ENCODE measurements around the gene APOC3.
A peak's percentile ranks its signal among the peaks of the same experiment; 100 is the strongest.
"Not testable (repeated sequence)": the region's sequence is repeated elsewhere in the genome, so short reads cannot be mapped to it uniquely, and the experiment has no call there.

Gene APOC3

DNA sequence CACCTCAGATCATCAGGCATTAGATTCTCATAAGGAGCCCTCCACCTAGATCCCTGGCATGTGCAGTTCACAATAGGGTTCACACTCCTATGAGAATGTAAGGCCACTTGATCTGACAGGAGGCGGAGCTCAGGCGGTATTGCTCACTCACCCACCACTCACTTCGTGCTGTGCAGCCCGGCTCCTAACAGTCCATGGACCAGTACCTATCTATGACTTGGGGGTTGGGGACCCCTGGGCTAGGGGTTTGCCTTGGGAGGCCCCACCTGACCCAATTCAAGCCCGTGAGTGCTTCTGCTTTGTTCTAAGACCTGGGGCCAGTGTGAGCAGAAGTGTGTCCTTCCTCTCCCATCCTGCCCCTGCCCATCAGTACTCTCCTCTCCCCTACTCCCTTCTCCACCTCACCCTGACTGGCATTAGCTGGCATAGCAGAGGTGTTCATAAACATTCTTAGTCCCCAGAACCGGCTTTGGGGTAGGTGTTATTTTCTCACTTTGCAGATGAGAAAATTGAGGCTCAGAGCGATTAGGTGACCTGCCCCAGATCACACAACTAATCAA is 2.2 kb downstream of the APOC3 start:
- DNase-seq (ENCODE audit: low spot score): no peak

DNA sequence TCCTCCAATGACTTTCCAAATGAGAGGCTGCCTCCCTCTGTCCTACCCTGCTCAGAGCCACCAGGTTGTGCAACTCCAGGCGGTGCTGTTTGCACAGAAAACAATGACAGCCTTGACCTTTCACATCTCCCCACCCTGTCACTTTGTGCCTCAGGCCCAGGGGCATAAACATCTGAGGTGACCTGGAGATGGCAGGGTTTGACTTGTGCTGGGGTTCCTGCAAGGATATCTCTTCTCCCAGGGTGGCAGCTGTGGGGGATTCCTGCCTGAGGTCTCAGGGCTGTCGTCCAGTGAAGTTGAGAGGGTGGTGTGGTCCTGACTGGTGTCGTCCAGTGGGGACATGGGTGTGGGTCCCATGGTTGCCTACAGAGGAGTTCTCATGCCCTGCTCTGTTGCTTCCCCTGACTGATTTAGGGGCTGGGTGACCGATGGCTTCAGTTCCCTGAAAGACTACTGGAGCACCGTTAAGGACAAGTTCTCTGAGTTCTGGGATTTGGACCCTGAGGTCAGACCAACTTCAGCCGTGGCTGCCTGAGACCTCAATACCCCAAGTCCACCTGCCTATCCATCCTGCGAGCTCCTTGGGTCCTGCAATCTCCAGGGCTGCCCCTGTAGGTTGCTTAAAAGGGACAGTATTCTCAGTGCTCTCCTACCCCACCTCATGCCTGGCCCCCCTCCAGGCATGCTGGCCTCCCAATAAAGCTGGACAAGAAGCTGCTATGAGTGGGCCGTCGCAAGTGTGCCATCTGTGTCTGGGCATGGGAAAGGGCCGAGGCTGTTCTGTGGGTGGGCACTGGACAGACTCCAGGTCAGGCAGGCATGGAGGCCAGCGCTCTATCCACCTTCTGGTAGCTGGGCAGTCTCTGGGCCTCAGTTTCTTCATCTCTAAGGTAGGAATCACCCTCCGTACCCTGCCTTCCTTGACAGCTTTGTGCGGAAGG is 2.9 kb downstream of the APOC3 start:
- no peak for DNase-seq (ENCODE audit: low spot score)

DNA sequence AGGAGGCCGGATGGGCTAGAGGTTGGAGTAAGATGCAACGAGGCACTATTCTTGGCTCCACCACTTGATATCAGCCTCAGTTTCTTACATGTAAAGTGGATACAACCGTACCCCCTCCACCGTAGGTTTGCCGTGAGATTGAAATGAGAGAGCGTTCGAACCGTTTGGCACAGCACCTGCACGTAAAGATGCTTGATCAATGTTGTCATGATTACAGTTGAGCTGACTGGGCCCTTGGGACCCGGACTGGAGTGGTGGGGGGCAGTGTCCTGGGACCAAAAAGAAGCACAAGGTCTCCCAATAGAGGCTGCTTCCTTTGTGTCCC is 3.7 kb downstream of the APOC3 start:
- no peak for DNase-seq (ENCODE audit: low spot score)

DNA sequence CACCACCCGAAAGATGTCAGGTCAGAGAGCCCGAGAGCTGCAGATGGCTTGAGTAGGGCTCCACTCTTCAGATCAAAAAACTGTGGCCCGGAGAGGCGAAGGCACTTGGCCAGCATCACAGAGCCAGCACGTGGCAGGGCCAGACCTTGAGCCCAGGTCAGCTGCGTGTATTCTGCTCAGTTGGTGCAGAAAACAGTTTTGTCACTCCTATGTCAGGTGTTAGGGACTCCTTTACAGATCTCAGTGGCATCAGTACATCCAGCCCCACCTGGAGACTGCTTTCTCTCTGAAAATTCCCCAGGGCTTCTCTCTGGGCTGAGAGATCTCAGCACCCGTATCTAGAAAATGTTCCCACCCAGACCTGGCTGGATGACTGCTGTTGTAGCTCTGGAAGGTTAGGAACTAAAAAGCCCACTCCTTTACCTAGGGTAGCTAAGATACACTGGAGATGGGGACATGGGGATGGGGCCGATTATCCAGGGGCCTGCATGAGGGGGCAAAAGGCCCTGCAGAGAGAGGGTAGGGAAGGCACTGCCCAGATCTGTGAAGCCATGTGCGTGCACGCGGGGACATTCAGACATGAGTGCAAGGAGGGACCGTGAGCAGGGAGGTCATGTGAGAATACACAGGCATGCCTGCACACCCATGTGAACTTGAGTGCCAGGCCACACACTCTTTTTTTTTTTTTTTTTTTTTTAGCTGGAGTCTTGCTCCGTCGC is 4.3 kb downstream of the APOC3 start:
- no peak for DNase-seq (ENCODE audit: low spot score)

- DNase-seq (ENCODE audit: low spot score): not testable (repeated sequence)
Measured at GRCh38 chr11:116834535-116835041, 4.9 kb downstream of the APOC3 start.

DNA sequence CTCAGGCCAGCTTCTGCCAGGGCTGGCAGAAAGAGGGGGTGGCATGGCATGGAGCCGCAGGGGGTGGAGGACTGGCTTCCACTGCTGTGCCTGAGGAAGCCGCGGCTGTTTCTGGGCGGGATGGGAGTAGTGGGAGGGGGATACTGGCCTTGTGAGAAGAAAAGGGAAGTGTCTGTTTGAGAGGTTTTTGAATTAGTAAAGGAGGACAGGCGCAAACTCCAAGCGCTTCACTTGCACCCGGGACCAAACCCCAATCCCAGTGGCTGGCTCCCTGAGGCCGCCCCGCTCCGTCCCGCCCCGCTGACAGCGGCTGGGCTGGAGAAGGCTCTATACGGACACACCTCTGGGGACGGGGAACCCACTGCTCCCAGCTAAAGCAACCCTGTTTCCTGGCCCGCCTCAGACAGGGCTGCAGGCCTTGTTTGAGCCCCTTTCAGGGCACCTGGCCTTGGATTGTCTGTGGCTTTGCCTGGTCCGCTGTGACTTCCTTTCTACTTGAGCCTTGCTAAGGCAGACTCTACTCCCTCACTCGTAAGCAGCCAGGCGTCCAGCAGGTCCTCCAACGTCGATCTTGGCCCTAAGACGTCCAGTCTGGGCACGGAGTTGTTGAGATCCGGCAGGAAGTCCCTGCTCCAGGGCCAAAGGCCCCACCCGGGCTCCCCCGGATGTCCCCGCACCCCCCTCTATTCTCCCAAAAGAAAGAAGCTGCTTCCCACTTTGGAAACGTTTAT is 5.5 kb downstream of the APOC3 start:
- DNase-seq (ENCODE audit: low spot score): no peak

DNA sequence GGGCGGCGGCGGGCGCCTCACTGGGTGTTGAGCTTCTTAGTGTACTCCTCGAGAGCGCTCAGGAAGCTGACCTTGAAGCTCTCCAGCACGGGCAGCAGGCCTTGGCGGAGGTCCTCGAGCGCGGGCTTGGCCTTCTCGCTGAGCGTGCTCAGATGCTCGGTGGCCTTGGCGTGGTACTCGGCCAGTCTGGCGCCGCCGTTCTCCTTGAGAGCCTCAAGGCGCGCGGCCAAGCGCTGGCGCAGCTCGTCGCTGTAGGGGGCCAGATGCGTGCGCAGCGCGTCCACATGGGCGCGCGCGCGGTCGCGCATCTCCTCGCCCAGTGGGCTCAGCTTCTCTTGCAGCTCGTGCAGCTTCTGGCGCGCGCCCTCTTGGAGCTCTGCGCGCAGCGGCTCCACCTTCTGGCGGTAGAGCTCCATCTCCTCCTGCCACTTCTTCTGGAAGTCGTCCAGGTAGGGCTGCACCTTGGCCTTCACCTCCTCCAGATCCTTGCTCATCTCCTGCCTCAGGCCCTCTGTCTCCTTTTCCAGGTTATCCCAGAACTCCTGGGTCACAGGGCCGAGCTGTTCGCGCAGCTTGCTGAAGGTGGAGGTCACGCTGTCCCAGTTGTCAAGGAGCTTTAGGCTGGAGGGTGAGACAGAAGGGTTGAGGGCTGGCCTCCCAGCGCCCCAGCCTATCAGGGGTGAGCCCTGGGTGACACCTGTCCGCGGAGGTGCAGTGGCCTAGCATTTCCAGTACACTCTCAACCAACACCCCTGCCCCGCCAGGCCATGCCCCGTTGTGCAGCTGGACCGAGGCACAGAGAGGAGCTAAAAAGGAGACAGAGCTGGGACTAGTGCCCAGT is 6.3 kb downstream of the APOC3 start:
- peak; percentile 98 for DNase-seq (ENCODE audit: low spot score)

DNA sequence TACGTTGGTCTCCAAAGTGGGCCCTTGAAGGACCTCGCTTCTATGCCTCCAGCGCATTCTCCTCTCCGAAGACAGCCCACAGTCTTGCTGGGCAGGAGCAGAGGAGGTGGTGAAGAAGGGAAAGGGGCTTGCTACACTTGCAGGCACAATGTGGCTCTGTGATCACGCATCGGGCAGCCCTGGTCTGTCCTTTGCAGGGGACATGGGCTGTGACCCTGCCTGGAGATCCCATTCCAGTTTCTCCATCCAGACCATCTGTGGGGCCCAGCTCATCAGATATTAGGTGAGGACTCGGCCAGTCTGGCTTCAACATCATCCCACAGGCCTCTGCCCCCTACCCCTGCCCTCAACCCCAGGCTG is 6.9 kb downstream of the APOC3 start:
- DNase-seq (ENCODE audit: low spot score): no peak

- no peak for DNase-seq (ENCODE audit: low spot score)
Measured at GRCh38 chr11:116837231-116838091, 7.8 kb downstream of the APOC3 start, which contains the start of gene APOA1. TSS of gene APOA1 (minus strand) at chr11:116837622. CDS start at chr11:116837387, 235 bp downstream.

DNA sequence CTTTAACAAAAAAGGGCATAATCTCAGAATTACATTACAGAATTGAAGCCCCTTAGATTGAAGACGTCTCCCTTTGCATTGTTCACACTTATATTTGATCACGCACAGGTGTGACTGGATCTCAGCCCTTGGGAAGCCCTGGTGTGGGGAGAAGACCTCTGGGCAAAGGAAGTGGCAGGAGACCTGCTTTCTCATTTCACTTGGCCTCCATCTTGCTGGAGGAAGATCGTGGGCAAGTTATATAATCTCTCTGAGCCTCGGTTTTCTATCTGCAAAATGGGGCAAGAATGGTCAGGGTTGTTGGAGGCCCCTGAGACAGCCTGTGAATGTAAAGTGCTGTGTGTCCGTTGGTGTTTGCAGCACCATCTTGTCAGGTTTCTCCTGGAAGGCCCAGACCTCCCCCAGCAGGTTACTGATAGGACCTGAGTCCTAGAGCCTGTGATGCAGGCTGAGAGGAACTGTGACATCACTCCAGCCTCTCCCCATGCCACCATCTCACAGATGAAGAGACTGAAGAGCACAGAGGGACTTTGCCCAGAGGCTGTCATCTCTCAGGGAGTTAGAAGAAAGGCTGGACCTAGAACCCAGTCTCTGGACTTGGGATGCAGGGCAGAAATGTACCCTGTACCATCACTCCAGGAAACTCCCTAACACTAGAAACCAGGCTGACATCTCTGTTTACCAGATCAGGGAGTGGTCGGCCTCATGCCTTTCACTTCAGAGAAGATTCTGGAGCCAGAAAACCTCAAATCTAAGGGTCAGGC is 8.8 kb downstream of the APOC3 start:
- DNase-seq (ENCODE audit: low spot score): no peak

- DNase-seq (ENCODE audit: low spot score): peak; percentile 47
Measured at GRCh38 chr11:116840224-116840745, 10.6 kb downstream of the APOC3 start.

DNA sequence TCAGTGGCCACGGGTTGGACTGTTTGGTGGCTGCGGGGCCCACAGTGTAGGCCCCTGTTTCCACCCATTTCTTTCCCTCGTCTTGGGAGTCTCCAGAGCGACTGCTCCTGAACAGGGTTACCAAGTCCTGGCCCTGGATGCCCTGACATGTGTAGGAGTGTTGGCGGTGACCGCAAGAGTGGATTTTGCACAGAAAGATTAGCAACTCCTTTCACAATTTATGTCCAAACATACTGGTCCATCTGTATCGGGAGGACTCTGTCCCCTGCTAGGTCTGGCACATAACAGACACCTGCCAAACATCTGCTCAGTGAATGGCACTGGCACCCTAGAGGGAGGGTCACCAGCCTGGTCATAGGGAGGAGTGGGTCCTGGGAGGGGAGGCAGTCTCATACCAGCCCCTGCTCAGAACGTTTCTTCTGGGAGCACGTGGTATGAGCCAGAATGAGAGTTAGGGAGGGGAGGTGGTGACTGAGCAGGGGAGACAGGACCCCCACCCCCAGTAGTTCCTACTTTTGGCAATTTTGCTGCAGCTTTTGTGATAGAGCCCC is 11.1 kb downstream of the APOC3 start:
- DNase-seq (ENCODE audit: low spot score): no peak

DNA sequence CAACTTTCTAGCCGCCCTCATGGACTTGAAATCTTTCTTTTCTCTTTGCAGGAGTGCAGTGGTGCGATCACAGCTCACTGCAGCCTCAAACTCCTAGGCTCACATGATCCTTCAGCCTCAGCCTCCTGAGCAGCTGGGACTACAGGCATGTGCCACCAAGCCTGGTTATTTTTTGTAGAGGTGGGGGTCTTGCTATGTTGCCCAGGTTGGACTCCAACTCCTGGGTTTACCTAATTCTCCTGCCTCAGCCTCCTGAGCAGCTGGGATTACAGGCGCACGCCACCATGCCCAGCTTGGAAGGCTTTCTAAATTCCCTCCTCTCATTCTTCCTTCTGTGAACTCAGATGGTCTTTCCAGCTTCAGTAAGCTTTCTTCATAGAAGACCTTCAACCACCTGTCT is 12.4 kb downstream of the APOC3 start:
- no peak for DNase-seq (ENCODE audit: low spot score)

DNA sequence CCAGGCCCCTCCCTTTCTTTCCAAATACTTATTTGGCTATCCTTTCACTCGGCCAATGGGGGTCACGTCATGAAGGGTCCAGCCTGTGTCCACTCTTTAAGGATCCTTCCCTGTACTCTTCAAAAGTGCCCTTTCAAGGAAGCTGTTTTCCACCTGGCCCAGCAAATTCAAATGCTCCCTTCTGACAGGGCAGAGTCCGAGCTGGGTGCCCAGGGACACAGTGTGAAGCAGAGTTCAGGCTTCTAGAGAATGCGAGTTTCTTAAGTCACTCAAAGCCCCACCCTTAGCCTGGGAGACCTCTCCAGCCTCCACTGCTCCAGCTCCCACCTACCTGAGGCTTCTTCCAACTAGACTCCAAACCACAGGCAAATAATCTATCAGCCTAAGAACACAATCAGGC is 13.2 kb downstream of the APOC3 start:
- DNase-seq (ENCODE audit: low spot score): no peak

- DNase-seq (ENCODE audit: low spot score): no peak
Measured at GRCh38 chr11:116843661-116844060, 14.0 kb downstream of the APOC3 start.

GRCh38 chr11:116844722-116845121 is 15.0 kb downstream of the APOC3 start:
- no peak for DNase-seq (ENCODE audit: low spot score)

DNA sequence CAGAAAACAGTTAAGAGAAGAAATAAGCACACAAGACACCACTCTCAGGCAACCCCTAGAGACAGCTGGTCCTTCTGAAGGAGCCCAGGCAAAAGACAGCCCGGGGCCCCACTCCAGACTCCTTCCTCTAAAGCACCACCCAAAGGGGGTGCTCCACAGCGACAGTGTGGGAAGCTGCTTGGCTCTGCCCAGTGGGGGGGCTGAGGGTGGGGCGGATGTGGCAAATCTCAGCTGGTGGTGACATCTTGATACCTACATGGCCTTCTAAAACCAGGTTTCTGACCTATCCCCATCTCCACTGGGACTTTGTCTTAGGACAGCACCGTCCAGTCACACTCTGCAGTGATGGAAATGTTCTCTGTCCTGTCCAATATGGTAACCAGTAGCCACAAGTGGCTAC is 17.9 kb downstream of the APOC3 start:
- no peak for DNase-seq (ENCODE audit: low spot score)

GRCh38 chr11:116849060-116849459 is 19.4 kb downstream of the APOC3 start:
- no peak for DNase-seq (ENCODE audit: low spot score)

DNA sequence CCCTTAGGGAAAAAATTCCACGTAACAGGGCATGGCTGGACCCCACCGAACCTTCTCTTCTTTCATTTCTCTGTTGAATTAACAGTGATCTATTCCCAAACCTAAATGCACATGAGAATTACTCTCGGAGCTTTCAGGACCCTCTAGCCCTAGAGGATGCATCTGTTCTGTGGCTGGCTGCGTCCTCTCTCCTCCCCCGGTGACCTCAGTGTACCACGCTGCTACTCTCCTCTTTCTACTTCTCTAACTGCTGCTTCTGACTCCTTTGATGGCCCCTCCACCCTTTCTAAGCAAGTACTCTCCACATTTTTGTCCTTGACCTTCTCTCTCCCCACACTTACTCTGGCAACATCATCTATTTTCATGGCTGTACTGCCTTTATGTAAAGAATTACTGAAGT is 19.8 kb downstream of the APOC3 start:
- DNase-seq (ENCODE audit: low spot score): no peak

Data from AG20443 (cell line).